ENCODE data around the gene GAB3.

GAB3 gene

GRCh38 chrX:154762537-154763296, 11.8 kb upstream of the GAB3 start, which contains the start of gene DKC1 (continued):
- TF ChIP-seq PATZ1 (CRISPR knock-in tag; IDR thresholded peaks at IDR 0.05; ENCODE audit: borderline replicate concordance) (no peak), ARNTL (CRISPR knock-in tag; IDR thresholded peaks at IDR 0.05; ENCODE audit: borderline replicate concordance, low read depth) (no peak), TCF4 (CRISPR knock-in tag; IDR thresholded peaks at IDR 0.05; ENCODE audit: borderline replicate concordance) (no peak), BACH2 (CRISPR knock-in tag; IDR thresholded peaks at IDR 0.05; ENCODE audit: borderline replicate concordance) (no peak), RARB (CRISPR knock-in tag; IDR thresholded peaks at IDR 0.05) (no peak), ZFP30 (CRISPR knock-in tag; IDR thresholded peaks at IDR 0.05) (no peak)
- TF ChIP-seq, protein P1, sequence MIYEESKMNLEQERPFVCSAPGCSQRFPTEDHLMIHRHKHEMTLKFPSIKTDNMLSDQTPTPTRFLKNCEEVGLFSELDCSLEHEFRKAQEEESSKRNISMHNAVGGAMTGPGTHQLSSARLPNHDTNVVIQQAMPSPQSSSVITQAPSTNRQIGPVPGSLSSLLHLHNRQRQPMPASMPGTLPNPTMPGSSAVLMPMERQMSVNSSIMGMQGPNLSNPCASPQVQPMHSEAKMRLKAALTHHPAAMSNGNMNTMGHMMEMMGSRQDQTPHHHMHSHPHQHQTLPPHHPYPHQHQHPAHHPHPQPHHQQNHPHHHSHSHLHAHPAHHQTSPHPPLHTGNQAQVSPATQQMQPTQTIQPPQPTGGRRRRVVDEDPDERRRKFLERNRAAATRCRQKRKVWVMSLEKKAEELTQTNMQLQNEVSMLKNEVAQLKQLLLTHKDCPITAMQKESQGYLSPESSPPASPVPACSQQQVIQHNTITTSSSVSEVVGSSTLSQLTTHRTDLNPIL (CRISPR knock-in tag; IDR thresholded peaks at IDR 0.05; ENCODE audit: low read depth): no peak

- TF ChIP-seq, protein P2, sequence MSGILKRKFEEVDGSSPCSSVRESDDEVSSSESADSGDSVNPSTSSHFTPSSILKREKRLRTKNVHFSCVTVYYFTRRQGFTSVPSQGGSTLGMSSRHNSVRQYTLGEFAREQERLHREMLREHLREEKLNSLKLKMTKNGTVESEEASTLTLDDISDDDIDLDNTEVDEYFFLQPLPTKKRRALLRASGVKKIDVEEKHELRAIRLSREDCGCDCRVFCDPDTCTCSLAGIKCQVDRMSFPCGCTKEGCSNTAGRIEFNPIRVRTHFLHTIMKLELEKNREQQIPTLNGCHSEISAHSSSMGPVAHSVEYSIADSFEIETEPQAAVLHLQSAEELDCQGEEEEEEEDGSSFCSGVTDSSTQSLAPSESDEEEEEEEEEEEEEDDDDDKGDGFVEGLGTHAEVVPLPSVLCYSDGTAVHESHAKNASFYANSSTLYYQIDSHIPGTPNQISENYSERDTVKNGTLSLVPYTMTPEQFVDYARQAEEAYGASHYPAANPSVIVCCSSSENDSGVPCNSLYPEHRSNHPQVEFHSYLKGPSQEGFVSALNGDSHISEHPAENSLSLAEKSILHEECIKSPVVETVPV (CRISPR knock-in tag; IDR thresholded peaks at IDR 0.05): no peak
- TF ChIP-seq PPARA (CRISPR knock-in tag; IDR thresholded peaks at IDR 0.05; ENCODE audit: borderline replicate concordance) (no peak), TCF4 (CRISPR knock-in tag; IDR thresholded peaks at IDR 0.05; ENCODE audit: borderline replicate concordance) (no peak), BACH2 (CRISPR knock-in tag; IDR thresholded peaks at IDR 0.05; ENCODE audit: borderline replicate concordance) (no peak)
- TF ChIP-seq, protein P1 (CRISPR knock-in tag; IDR thresholded peaks at IDR 0.05; ENCODE audit: low read depth): no peak
- no peak for ATAC-seq
Measured at GRCh38 chrX:154761977-154762536, 11.2 kb upstream of the GAB3 start.

GRCh38 chrX:154758696-154759095, 7.8 kb upstream of the GAB3 start:
- no peak for ATAC-seq
- TF ChIP-seq OSR1 (CRISPR knock-in tag; IDR thresholded peaks at IDR 0.05) (no peak), PATZ1 (CRISPR knock-in tag; IDR thresholded peaks at IDR 0.05; ENCODE audit: borderline replicate concordance) (no peak), CSDC2 (CRISPR knock-in tag; IDR thresholded peaks at IDR 0.05) (no peak), ZNF8 (CRISPR knock-in tag; IDR thresholded peaks at IDR 0.05) (no peak), BACH2 (CRISPR knock-in tag; IDR thresholded peaks at IDR 0.05; ENCODE audit: borderline replicate concordance) (no peak), TCF4 (CRISPR knock-in tag; IDR thresholded peaks at IDR 0.05; ENCODE audit: borderline replicate concordance) (no peak), ESRRG (CRISPR knock-in tag; IDR thresholded peaks at IDR 0.05) (no peak), TOX (CRISPR knock-in tag; IDR thresholded peaks at IDR 0.05; ENCODE audit: borderline replicate concordance) (no peak), POU6F1 (CRISPR knock-in tag; IDR thresholded peaks at IDR 0.05; ENCODE audit: borderline replicate concordance, low read depth) (no peak), ZC3H10 (CRISPR knock-in tag; IDR thresholded peaks at IDR 0.05) (no peak), TSHZ2 (CRISPR knock-in tag; IDR thresholded peaks at IDR 0.05) (no peak), ARNTL (CRISPR knock-in tag; IDR thresholded peaks at IDR 0.05; ENCODE audit: borderline replicate concordance, low read depth) (no peak), ISL1 (CRISPR knock-in tag; IDR thresholded peaks at IDR 0.05) (no peak), ZFP30 (CRISPR knock-in tag; IDR thresholded peaks at IDR 0.05) (no peak)
- TF ChIP-seq, protein P1 (CRISPR knock-in tag; IDR thresholded peaks at IDR 0.05; ENCODE audit: low read depth): no peak
- TF ChIP-seq, protein P2 (CRISPR knock-in tag; IDR thresholded peaks at IDR 0.05): no peak
